Measurements from ENCODE around the gene PNPLA3.

GRCh38 chr22:43880541-43880991 is 43.0 kb upstream of the PNPLA3 start:
- TF ChIP-seq CTCF (IDR thresholded peaks at IDR 0.05) (no peak), NFIC (IDR thresholded peaks at IDR 0.05; ENCODE audit: borderline replicate concordance) (no peak), FOXM1 (IDR thresholded peaks at IDR 0.05; ENCODE audit: low read depth) (no peak), CHD2 (IDR thresholded peaks at IDR 0.05; ENCODE audit: low read length, partially characterized antibody) (no peak), RFX5 (IDR thresholded peaks at IDR 0.05; ENCODE audit: low read length) (no peak), SMC3 (IDR thresholded peaks at IDR 0.05; ENCODE audit: low read depth, low read length) (no peak)

Measured in SK-N-SH (cell line).